Measurements from ENCODE around the gene DPEP3.
"Not testable (repeated sequence)": the region's sequence is repeated elsewhere in the genome, so short reads cannot be mapped to it uniquely, and the experiment has no call there.

The DPEP3 gene

GRCh38 chr16:67945392-67945933 is 34.8 kb downstream of the DPEP3 start:
- no peak for DNase-seq

DNA sequence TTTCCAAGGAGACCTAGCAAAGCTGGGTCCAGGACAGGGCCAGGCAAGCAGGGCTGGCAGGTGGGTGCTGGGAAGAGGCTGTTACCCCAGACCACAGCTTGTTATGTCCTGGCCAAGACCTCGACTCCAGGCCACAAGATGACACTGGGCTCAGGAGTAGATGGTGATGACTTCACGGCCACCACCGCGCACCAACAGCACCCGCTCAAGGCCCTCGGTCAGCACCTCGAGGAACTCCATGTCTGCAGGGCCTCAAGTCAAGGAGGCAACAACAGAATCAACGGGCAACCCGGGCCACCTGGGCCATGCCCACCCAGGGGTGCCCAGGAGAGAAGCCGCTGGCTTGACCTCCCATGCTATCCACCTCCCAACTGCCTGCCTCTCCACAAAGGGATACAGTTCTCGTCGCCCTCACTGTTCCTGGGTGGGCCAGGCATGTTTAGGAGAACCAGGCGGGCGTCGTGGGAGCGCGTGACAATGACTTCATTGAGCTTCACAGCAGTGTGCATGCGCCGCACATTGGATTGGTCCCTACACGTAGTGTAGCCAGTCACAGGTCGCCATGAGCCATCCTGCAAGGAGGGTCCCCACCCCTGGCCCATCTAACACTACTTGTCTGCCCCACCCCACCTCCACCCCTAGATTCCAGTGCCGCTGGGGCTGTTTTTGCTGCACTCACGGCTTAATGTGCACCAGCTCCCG is 35.5 kb downstream of the DPEP3 start:
- peak in 1 of 51 donors; percentile 47 for DNase-seq

DNA sequence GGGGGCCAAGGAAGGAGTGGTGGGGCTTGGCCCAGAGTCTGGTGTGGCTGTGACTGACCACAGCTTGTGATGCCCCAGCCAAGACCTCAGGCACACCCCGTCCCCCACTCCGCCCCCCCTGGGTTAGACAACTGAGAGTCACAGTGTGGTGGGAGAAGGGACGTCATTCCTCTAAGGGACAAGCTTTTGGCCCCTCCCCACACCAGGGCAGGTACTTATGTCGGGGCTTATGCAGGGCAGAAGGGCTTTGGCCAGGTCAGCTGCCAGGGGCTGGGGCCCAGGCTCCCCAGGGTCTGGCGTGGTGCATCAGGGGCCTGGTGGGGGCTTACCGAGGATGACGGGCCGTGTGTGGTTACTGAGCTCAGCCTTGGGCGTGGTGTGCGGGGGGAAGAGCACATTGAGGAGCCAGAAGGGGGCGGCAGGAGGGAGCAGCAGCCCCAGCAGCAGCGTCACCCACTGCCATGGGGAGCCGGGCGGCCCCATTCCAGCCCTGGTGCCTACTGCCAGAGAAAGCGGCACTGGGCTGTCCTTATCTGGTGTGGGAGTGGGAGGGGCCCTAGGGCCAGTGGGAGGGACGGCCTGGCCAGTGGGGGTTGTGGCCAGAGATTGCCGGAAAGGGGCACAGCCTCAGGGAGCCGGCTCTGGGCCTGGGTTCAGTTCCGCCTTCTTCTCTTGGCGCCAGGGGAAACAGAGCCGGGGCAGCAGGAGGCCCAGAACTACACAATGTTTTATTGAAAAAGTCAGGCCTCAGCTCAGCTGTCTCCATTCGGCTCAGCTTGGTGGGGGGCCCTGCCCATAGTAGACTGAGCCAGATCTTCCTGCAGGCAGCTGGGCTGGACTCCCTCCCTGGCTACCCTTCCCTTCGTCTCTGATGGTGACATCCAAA is 36.4 kb downstream of the DPEP3 start, which contains the start of gene LCAT:
Gene LCAT, minus strand, starts transcription at position 502 of the 886 bp plus-strand sequence. Its CDS starts 19 bp downstream, at position 483.
- DNase-seq = peak in 48 of 51 donors; percentile 17 to 91 (median 69)

GRCh38 chr16:67943256-67943618 is 37.1 kb downstream of the DPEP3 start:
- DNase-seq = no peak

DNA sequence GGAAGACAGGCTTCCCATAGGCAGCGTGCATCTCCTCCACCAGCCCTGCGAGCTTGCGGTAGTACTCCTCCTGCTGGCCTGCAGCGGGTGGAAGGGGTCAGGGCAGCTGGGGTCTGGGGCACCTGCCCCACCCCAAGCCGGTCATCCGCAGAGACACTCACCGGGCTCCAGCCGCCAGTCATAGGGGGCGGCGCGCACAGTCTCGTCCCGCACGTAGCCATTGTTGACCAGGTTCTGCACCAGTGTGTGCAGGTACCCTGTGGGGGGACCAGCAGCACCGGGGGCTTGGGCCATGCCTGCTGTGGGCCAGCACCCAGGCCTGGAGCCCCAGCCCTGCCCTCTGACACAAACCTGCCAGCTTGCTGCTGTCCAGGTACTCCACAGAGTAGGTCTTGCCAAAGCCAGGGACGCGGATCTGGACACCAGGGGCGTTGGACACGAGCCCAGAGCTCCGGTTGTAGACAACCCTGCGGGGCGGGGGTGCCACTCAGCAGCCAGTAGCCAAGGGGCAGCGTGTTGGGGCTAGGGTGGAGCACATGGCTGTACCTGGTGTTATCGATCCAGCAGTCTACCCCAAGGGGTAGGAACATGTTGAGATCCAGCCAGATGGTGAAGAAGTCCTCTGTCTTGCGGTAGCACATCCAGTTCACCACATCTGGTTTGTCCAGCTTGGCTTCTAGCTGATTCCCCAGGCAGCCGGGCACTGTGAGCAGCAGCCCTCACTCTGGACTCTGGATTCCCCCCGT is 37.6 kb downstream of the DPEP3 start:
- no peak for DNase-seq

DNA sequence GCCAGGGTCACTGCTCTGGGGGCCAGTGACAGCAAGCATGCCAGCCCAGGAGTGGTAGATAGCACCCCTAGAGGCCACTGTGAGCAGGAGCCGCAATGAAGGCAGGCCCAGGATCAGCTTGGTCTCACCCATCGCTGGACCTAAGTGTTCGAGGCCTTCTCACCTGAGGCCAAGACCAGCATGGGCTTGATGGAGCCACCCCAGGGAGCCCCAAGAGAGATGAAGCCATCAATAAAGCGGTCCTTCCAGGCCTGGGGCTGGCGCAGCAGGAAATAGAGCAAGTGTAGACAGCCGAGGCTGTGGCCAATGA is 38.1 kb downstream of the DPEP3 start:
- peak in 11 of 51 donors; percentile 14 to 39 (median 32) for DNase-seq

DNA sequence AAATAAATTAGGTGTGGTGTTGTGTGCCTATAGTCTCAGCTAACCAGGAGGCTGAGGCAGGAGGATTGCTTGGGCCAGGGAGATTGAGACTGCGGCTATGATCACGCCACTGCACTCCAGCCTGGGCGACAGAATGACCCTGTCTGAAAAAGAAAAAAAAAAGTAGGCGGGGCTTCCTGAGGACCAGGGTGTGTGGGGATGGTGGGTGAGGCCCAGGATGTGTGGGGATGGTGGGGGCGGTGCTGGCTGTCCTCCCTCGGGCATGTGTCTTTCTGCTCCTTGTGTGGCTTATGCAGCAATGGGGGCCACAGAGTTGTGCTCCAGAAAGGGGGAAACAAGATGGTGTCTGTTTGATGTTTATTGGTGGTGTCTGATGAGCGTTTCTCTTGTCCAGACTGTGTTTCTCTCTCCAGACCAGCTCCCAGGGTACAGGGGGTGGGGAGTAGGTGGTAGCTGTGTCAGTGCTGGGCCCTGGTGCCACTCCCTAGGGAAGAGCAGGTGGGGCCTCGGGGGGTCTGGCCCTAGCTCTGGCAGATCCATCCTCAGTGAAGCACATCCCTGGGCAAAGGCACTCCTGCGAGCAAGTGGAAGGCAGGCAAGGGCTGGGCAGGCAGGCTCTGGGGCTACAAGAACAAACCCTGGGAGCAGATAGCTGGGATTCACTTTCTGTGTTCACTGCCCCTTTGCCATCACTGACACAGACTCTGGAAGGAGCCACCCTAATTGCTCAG is 38.7 kb downstream of the DPEP3 start:
- peak in 1 of 51 donors; percentile 14 for DNase-seq

GRCh38 chr16:67940446-67941089 is 39.7 kb downstream of the DPEP3 start:
- DNase-seq = no peak

GRCh38 chr16:67939507-67940445 is 40.5 kb downstream of the DPEP3 start:
- no peak for DNase-seq

GRCh38 chr16:67937713-67938112 is 42.6 kb downstream of the DPEP3 start:
- not testable (repeated sequence) for DNase-seq

- DNase-seq = peak in 7 of 51 donors; percentile 22 to 65 (median 50)
Measured at GRCh38 chr16:67936880-67937605, 43.3 kb downstream of the DPEP3 start.

DNA sequence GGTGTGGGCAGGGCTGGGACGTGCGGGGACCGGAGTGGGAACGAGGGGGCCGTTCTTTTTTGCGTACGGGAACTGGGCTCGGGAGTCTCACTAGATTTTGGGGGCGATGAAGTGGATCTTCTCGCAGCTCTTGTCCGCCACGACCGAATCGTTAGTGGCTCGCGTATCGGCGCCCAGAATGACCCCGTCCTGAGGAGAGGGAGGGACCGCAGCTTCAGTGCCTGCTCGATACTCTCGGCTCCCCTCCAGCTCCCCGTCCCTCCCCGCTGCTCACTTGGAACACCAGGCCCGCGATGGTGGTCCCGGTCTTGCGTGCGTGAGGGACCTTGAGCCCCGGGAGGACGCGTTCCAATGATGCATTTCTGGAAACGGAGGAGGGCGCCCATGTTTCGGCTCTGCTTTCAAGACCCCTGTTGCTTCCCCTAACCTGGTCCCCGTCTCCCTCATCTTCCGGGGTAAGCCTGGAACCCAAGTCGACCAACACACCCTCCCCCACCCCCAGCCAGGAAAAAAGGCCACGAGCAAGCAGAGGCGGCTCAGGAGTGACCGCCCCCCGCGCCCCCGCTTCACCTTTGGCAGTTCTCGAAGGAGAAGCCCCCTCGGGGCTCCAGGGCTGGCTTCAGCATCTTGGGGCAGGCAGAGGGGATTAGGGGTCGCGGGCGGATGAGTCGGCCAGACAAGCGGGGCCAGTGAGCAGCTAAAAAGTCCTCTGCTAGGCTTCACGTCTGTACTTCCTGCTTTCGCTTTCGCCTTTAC is 44.0 kb downstream of the DPEP3 start, which contains the start of gene PSMB10:
Gene PSMB10, minus strand, starts transcription at position 727 of the 756 bp plus-strand sequence. Its CDS starts 101 bp downstream, at position 626.
- DNase-seq = peak in 34 of 51 donors; percentile 16 to 70 (median 54)

GRCh38 chr16:67935402-67936123 is 44.7 kb downstream of the DPEP3 start:
- DNase-seq = peak; percentile 43 to 98 (median 91)

GRCh38 chr16:67935101-67935401 is 45.2 kb downstream of the DPEP3 start:
- DNase-seq = no peak

GRCh38 chr16:67934306-67935100 is 45.8 kb downstream of the DPEP3 start:
- peak in 3 of 51 donors; percentile 14 to 41 (median 22) for DNase-seq

DNA sequence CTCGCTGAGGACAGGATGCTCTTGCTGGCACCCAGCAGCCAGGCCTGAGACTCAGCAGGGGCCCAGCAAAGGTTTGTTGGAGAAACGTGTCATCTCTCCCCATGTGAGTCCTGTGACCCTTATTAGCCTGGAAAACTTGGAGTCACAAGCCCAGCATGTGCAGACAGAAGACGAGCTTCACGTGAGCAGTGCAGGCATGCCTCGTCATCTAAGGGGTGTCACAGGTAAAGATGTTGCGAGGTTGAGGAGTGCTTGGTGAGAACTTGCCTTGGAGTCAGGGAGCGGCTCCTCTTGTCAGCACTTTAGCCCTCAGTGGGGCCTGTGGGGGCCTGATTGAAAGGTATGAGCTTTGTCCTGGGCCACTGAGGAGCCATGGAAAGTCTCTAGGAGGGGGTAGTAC is 46.5 kb downstream of the DPEP3 start:
- DNase-seq = no peak
